HepG2 (cell line): ENCODE data around the gene GPRIN1. TPM values are rescaled to one million over a fixed set of nuclear protein-coding genes. Genes with fewer than 3 reads are reported as not detected.

Experiments used
- BCL6 ChIP-seq: IDR thresholded peaks from 2 replicates; pipeline ENCODE4 v1.6.1; 2016; ENCODE audit warnings: missing genetic modification reagents, missing compliant biosample characterization
- EP300 ChIP-seq, 3 experiments: sonication (generic) in 1 of 3; formaldehyde crosslinking in 1 of 3; IDR thresholded peaks; 2 replicates each; pipeline versions ENCODE4 v1.5.1 to v1.6.1; 2011 to 2020; ENCODE audit warnings: low read depth in 2 of 3, low read length in 2 of 3, borderline replicate concordance in 1 of 3, improper control_type of control experiment in 1 of 3, mild to moderate bottlenecking in 1 of 3, missing genetic modification reagents in 1 of 3, moderate library complexity in 1 of 3
- FLYWCH1 ChIP-seq: sonication (generic); formaldehyde crosslinking; IDR thresholded peaks from 2 replicates; pipeline ENCODE4 v1.8.1; 2023; ENCODE audit warnings: mild to moderate bottlenecking, missing genetic modification reagents
- GATA4 ChIP-seq: sonication (generic); IDR thresholded peaks from 2 replicates; pipeline ENCODE4 v1.6.1; 2016; ENCODE audit warnings: antibody characterized with exemption, low read depth, borderline replicate concordance
- GLI4 ChIP-seq: sonication (generic); formaldehyde crosslinking; IDR thresholded peaks from 2 replicates; pipeline ENCODE4 v1.5.1; 2020; ENCODE audit warnings: missing genetic modification reagents, mild to moderate bottlenecking, moderate library complexity, borderline replicate concordance
- HNRNPK ChIP-seq: fragments of 200-400 bp; formaldehyde crosslinking; IDR thresholded peaks from 2 replicates; pipeline ENCODE4 v1.6.1; 2018; ENCODE audit warnings: low read length, low read depth, moderate library complexity, mild to moderate bottlenecking; ENCODE audit not compliant: poor library complexity, severe bottlenecking
- NCOR1 ChIP-seq: fragments of 200-600 bp; sonication (generic); IDR thresholded peaks from 2 replicates; pipeline ENCODE4 v1.7.0; 2017; ENCODE audit warnings: antibody characterized with exemption, low read length, borderline replicate concordance
- PTBP1 ChIP-seq: fragments of 200-400 bp; formaldehyde crosslinking; IDR thresholded peaks from 2 replicates; pipeline ENCODE4 v1.6.1; 2018; ENCODE audit warnings: low read length, low read depth; ENCODE audit not compliant: poor library complexity, severe bottlenecking
- SKI ChIP-seq: fragments of 450-650 bp; IDR thresholded peaks from one replicate; pipeline ENCODE4 v1.6.1; 2018; ENCODE audit warnings: mild to moderate bottlenecking; ENCODE audit not compliant: partially characterized antibody
- SP4 ChIP-seq: sonication (generic); formaldehyde crosslinking; IDR thresholded peaks from 2 replicates; pipeline ENCODE4 v1.8.1; 2023; ENCODE audit warnings: mild to moderate bottlenecking, missing genetic modification reagents
- XRCC5 ChIP-seq: fragments of 200-400 bp; formaldehyde crosslinking; optimal IDR thresholded peaks from 2 replicates; pipeline ENCODE3; 2017; ENCODE audit warnings: mild to moderate bottlenecking, low read length
- ZMAT3 ChIP-seq: sonication (generic); formaldehyde crosslinking; conservative IDR thresholded peaks from 2 replicates; pipeline ENCODE4 v1.7.0; 2021; ENCODE audit warnings: missing genetic modification reagents
- polyA plus RNA-seq, 8 experiments: library from polyadenylated mRNA; depleted of rRNA in 3 of 8; stranded (reverse) in 7 of 8; unstranded in 1 of 8; fragments of >200 nt; fragmentation: Illumina TruSeq in 4 of 8; extraction: Trizol in 4 of 8; gene quantifications; 2 replicates each; pipeline versions ENCODE4 v1.2.1 to v1.2.3, GENCODE V29; 2011 to 2016; ENCODE audit warnings: low read depth in 4 of 8, missing spikeins in 1 of 8, mixed read lengths in 1 of 8; ENCODE audit not compliant: insufficient read depth in 1 of 8
- total RNA-seq, 5 experiments: library from RNA; depleted of rRNA; stranded (reverse); fragments of >200 nt; fragmentation: Illumina TruSeq; extraction: Trizol; gene quantifications; 2 replicates each; pipeline ENCODE4 v1.2.3, GENCODE V29; 2016; ENCODE audit warnings: low read depth in 1 of 5
- TF ChIP-seq, protein P1 (sequence below): sonication (generic); formaldehyde crosslinking; IDR thresholded peaks from 2 replicates; pipeline ENCODE4 v1.8.0; 2022; ENCODE audit warnings: mild to moderate bottlenecking, missing genetic modification reagents; ENCODE audit not compliant: insufficient replicate concordance
- TF ChIP-seq, protein P2 (sequence below): sonication (generic); formaldehyde crosslinking; IDR thresholded peaks from 2 replicates; pipeline ENCODE4 v1.4.0; 2020; ENCODE audit warnings: missing genetic modification reagents
- TF ChIP-seq, protein P3 (sequence below): sonication (generic); formaldehyde crosslinking; IDR thresholded peaks from 2 replicates; pipeline ENCODE4 v1.8.0; 2022; ENCODE audit warnings: missing genetic modification reagents, mild to moderate bottlenecking, moderate library complexity, borderline replicate concordance
- TF ChIP-seq, protein P4 (sequence below): sonication (generic); formaldehyde crosslinking; IDR thresholded peaks from 2 replicates; pipeline ENCODE4 v1.8.0; 2022; ENCODE audit warnings: mild to moderate bottlenecking, missing genetic modification reagents
- TF ChIP-seq, protein P5 (sequence below): sonication (generic); formaldehyde crosslinking; IDR thresholded peaks from 2 replicates; pipeline ENCODE4 v1.8.1; 2023; ENCODE audit warnings: mild to moderate bottlenecking, missing genetic modification reagents
- TF ChIP-seq, protein P6 (sequence below): sonication (generic); formaldehyde crosslinking; IDR thresholded peaks from 2 replicates; pipeline ENCODE4 v1.4.0; 2020; ENCODE audit warnings: missing genetic modification reagents, borderline replicate concordance

The GPRIN1 gene
- total and polyA plus RNA-seq, 2 of the 13 experiments (the other 11 are each of a cell fraction or from before 2014, with no cell fraction given) = 0.32 to 2.0 TPM

DNA sequence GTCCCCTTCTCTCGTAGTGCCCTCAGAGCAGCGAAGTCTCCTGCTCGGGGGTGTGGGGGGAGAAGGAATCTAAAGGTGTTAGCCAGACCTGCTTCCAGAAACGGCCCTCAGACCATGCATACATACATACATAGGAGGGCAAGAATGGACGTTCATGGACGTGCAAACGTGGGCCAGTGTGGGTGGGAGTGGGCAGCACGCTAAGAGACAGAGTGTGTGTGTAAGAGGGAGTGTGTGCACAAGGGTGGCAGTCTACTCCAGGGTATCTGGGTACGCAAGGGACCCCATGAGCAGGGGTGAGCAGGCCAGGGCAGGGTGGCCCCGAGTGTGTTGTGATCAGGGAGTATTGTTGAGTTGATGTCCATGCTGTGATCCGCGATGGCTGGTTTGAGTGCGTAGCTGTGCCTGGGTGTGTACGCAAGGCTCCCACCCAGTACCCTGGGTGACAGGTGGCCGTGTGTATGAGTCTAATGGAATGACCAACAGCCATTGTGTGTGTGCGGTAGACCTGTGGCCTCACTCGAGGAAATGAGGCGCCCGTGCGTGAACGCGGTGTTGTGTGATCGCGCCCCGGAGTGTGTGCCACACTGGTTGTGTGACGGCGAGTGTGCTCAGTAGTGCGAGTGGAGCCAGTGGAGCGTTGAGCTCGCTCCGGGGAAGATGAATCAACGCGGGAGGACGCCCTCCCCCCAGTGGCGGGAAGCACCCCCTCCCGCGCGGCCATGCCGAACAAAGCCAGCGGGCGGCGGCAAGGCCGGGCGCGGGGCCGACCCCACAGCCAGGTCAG, 826 bp downstream of the GPRIN1 start (continued):
- TF ChIP-seq NCOR1 (no peak), GATA4 (no peak), PTBP1 (no peak), XRCC5 (no peak), GLI4 (CRISPR knock-in tag) (no peak), BCL6 (no peak), SP4 (CRISPR knock-in tag) (peak; percentile 8; the same call in 1 of the 2 replicates), SKI (no peak), FLYWCH1 (no peak), HNRNPK (no peak), EP300 (IDR thresholded peaks at IDR 0.05; ENCODE audit: low read depth in 2 of 2, low read length in 2 of 2) (no peak), EP300 (CRISPR knock-in tag; IDR thresholded peaks at IDR 0.05; ENCODE audit: borderline replicate concordance) (no peak), ZMAT3 (no peak)
- TF ChIP-seq, protein P1, sequence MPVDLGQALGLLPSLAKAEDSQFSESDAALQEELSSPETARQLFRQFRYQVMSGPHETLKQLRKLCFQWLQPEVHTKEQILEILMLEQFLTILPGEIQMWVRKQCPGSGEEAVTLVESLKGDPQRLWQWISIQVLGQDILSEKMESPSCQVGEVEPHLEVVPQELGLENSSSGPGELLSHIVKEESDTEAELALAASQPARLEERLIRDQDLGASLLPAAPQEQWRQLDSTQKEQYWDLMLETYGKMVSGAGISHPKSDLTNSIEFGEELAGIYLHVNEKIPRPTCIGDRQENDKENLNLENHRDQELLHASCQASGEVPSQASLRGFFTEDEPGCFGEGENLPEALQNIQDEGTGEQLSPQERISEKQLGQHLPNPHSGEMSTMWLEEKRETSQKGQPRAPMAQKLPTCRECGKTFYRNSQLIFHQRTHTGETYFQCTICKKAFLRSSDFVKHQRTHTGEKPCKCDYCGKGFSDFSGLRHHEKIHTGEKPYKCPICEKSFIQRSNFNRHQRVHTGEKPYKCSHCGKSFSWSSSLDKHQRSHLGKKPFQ (CRISPR knock-in tag) = no peak
- TF ChIP-seq, protein P2, sequence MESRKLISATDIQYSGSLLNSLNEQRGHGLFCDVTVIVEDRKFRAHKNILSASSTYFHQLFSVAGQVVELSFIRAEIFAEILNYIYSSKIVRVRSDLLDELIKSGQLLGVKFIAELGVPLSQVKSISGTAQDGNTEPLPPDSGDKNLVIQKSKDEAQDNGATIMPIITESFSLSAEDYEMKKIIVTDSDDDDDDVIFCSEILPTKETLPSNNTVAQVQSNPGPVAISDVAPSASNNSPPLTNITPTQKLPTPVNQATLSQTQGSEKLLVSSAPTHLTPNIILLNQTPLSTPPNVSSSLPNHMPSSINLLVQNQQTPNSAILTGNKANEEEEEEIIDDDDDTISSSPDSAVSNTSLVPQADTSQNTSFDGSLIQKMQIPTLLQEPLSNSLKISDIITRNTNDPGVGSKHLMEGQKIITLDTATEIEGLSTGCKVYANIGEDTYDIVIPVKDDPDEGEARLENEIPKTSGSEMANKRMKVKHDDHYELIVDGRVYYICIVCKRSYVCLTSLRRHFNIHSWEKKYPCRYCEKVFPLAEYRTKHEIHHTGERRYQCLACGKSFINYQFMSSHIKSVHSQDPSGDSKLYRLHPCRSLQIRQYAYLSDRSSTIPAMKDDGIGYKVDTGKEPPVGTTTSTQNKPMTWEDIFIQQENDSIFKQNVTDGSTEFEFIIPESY = peak; percentile 80; the same call in 1 of the 2 replicates
- TF ChIP-seq, protein P3, sequence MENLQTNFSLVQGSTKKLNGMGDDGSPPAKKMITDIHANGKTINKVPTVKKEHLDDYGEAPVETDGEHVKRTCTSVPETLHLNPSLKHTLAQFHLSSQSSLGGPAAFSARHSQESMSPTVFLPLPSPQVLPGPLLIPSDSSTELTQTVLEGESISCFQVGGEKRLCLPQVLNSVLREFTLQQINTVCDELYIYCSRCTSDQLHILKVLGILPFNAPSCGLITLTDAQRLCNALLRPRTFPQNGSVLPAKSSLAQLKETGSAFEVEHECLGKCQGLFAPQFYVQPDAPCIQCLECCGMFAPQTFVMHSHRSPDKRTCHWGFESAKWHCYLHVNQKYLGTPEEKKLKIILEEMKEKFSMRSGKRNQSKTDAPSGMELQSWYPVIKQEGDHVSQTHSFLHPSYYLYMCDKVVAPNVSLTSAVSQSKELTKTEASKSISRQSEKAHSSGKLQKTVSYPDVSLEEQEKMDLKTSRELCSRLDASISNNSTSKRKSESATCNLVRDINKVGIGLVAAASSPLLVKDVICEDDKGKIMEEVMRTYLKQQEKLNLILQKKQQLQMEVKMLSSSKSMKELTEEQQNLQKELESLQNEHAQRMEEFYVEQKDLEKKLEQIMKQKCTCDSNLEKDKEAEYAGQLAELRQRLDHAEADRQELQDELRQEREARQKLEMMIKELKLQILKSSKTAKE (CRISPR knock-in tag) = no peak
- TF ChIP-seq, protein P4, sequence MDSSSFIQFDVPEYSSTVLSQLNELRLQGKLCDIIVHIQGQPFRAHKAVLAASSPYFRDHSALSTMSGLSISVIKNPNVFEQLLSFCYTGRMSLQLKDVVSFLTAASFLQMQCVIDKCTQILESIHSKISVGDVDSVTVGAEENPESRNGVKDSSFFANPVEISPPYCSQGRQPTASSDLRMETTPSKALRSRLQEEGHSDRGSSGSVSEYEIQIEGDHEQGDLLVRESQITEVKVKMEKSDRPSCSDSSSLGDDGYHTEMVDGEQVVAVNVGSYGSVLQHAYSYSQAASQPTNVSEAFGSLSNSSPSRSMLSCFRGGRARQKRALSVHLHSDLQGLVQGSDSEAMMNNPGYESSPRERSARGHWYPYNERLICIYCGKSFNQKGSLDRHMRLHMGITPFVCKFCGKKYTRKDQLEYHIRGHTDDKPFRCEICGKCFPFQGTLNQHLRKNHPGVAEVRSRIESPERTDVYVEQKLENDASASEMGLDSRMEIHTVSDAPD = no peak
- TF ChIP-seq, protein P5, sequence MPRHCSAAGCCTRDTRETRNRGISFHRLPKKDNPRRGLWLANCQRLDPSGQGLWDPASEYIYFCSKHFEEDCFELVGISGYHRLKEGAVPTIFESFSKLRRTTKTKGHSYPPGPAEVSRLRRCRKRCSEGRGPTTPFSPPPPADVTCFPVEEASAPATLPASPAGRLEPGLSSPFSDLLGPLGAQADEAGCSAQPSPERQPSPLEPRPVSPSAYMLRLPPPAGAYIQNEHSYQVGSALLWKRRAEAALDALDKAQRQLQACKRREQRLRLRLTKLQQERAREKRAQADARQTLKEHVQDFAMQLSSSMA (CRISPR knock-in tag) = no peak
- TF ChIP-seq, protein P6, sequence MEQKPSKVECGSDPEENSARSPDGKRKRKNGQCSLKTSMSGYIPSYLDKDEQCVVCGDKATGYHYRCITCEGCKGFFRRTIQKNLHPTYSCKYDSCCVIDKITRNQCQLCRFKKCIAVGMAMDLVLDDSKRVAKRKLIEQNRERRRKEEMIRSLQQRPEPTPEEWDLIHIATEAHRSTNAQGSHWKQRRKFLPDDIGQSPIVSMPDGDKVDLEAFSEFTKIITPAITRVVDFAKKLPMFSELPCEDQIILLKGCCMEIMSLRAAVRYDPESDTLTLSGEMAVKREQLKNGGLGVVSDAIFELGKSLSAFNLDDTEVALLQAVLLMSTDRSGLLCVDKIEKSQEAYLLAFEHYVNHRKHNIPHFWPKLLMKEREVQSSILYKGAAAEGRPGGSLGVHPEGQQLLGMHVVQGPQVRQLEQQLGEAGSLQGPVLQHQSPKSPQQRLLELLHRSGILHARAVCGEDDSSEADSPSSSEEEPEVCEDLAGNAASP (CRISPR knock-in tag) = no peak
